Thoracic aorta (tissue), 2 donors: ENCODE measurements around the gene DR1. TPM values are rescaled to one million over a fixed set of nuclear protein-coding genes. Genes with fewer than 3 reads are reported as not detected.

Source experiments
- ATAC-seq: fragments of 150-250 bp; one replicate; pipeline ENCODE4 v1.8.0; 2017; ENCODE audit warnings: low read depth; ENCODE audit not compliant: insufficient number of reproducible peaks, low FRiP score
- DNase-seq: peaks from one replicate; pipeline ENCODE4 v3.0.0-alpha.2; 2020; ENCODE audit warnings: low spot score
- H3K27ac ChIP-seq, 2 donors: fragments of 200-600 bp; sonication (generic); 1 replicate in 1 of 2; 2 replicates in 1 of 2; pipeline ENCODE4 v1.5.1; 2016; ENCODE audit warnings: mild to moderate bottlenecking in 2 of 2, moderate library complexity in 2 of 2
- H3K27me3 ChIP-seq: fragments of 200-600 bp; sonication (generic); replicated peaks from 2 replicates; pipeline ENCODE4 v1.6.0; 2016; ENCODE audit warnings: mild to moderate bottlenecking; ENCODE audit not compliant: insufficient read depth
- H3K36me3 ChIP-seq: fragments of 200-600 bp; sonication (generic); one replicate; pipeline ENCODE4 v1.5.1; 2016
- H3K4me1 ChIP-seq, 2 donors: fragments of 200-600 bp; sonication (generic); 1 replicate in 1 of 2; 2 replicates in 1 of 2; pipeline versions ENCODE4 v1.5.1 to v1.6.0; 2016; ENCODE audit warnings: low read depth in 2 of 2, mild to moderate bottlenecking in 1 of 2; ENCODE audit not compliant: control insufficient read depth in 1 of 2
- H3K4me3 ChIP-seq: fragments of 200-600 bp; sonication (generic); 2 replicates; pipeline ENCODE4 v1.5.1; 2016; ENCODE audit warnings: mild to moderate bottlenecking
- H3K9me3 ChIP-seq: fragments of 200-600 bp; sonication (generic); 2 replicates; pipeline ENCODE4 v1.5.1; 2016
- total RNA-seq, 2 donors: library from RNA; depleted of rRNA; stranded (reverse); fragments of >200 nt; gene quantifications; one replicate each; pipeline versions ENCODE4 v1.1.0 to v1.2.3, GENCODE V29; 2016
- TF ChIP-seq, protein P1 (sequence below): fragments of 200-600 bp; sonication (generic); IDR thresholded peaks from one replicate; pipeline ENCODE4 v1.5.1; 2019; ENCODE audit warnings: antibody characterized with exemption

DR1 gene
- total RNA-seq, 2 donors from 2014 or later: 13.8 to 33.2 TPM

DNA sequence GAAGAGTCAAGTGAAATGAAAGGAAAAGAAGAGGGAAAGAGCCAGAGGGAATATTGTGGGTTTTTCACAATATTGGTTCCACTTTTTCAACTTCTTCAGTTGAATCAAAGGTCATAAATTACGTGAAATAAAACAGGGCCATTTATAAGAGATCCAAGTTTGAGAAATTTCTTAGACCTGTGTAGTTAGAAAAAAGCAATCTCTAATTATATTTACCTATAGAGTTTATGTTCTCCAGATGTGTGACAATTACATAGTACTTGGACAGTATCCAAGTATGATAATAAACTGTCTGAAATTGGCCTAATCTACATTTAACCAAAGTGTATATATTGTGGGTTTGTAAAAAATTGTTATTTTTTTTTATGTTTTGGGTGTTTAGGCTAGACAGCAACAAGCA lies 14.4 kb downstream of the DR1 start:
- TF ChIP-seq, protein P1, sequence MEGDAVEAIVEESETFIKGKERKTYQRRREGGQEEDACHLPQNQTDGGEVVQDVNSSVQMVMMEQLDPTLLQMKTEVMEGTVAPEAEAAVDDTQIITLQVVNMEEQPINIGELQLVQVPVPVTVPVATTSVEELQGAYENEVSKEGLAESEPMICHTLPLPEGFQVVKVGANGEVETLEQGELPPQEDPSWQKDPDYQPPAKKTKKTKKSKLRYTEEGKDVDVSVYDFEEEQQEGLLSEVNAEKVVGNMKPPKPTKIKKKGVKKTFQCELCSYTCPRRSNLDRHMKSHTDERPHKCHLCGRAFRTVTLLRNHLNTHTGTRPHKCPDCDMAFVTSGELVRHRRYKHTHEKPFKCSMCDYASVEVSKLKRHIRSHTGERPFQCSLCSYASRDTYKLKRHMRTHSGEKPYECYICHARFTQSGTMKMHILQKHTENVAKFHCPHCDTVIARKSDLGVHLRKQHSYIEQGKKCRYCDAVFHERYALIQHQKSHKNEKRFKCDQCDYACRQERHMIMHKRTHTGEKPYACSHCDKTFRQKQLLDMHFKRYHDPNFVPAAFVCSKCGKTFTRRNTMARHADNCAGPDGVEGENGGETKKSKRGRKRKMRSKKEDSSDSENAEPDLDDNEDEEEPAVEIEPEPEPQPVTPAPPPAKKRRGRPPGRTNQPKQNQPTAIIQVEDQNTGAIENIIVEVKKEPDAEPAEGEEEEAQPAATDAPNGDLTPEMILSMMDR: no peak
- Histone ChIP-seq H3K36me3 (peaks cover 6% of the 10 kb centered on the region), H3K27ac (no peak overlapping the region), H3K9me3 (no peaks in the 10 kb centered on the region), H3K27me3 (no peaks in the 10 kb centered on the region), H3K4me1 (peaks cover 25 to 33% of the 10 kb centered on the region in 2 donors), H3K4me3 (no peak overlapping the region)
- ATAC-seq (no peak), DNase-seq (no peak)

DNA sequence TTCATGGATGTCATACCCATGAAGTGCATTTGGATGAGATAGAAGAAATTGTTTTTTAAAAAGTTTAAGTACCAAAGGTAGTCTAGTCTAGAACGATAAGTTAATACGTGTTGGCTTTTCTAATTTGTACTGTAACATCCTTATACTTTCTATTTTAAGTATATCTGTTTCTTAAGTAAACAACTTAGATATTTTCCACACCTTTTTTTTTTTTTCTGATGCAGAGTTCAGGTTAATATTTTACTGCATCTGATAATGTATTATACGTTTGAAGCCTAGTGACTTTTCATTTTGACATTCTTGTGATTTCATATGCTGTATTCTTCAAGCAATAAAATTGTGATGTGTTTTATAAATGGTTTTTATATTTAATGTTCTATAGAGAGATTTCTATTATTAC lies 16.5 kb downstream of the DR1 start:
- Histone ChIP-seq H3K36me3 (peaks cover 6% of the 10 kb centered on the region), H3K4me1 (peaks cover 25 to 33% of the 10 kb centered on the region in 2 donors), H3K27me3 (no peaks in the 10 kb centered on the region), H3K9me3 (no peaks in the 10 kb centered on the region), H3K27ac (no peak overlapping the region), H3K4me3 (no peak overlapping the region)
- no peak for DNase-seq
- no peak for ATAC-seq
- TF ChIP-seq, protein P1: no peak

DNA sequence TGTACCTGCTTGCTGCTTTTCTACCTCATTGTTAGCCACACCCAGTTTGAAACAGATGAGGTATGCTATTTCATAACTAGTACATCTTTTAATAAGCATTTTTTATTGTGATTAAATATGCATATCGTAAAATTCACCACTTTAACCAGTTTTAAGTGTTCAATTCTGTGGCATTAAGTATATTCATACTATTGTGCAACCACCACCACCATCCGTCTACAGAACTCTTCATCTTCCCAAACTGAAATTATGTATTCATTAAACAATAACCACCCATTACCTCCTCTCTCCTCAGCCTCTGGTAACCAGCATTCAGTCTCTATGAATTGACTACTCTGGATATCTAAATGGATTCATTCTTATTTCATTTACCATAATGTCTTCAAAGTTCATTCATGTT lies 20.1 kb downstream of the DR1 start:
- Histone ChIP-seq H3K27me3 (no peaks in the 10 kb centered on the region), H3K4me3 (no peak overlapping the region), H3K36me3 (no peaks in the 10 kb centered on the region), H3K27ac (no peak overlapping the region), H3K4me1 (peaks cover 5 to 12% of the 10 kb centered on the region in 2 donors), H3K9me3 (no peaks in the 10 kb centered on the region)
- ATAC-seq (no peak), DNase-seq (no peak)
- TF ChIP-seq, protein P1: no peak

DNA sequence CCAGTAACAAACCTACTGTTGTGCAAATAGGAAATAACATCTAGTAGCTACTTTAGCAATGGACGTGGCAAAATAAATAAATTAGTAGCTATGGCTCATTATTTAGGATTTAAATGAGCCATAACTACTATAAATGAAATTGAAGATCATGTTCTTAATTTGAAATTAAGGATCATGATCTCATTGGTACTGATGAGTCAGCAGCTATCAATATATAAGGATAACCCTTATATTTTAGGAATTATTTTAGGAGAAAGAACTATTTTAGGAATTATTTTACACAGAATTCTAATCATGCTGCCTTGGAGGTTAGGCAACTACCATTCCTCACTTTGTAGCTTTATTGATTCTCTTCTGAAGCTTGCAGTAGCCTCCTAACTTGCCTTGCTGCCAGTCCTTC lies 24.0 kb downstream of the DR1 start:
- no peaks in the 10 kb centered on the region for H3K4me1 ChIP-seq
- no peak overlapping the region for H3K27ac ChIP-seq
- ATAC-seq (no peak), DNase-seq (no peak)
- H3K4me3 ChIP-seq: no peak overlapping the region
- no peaks in the 10 kb centered on the region for H3K9me3 ChIP-seq
- peaks cover 3% of the 10 kb centered on the region for H3K36me3 ChIP-seq
- no peaks in the 10 kb centered on the region for H3K27me3 ChIP-seq
- TF ChIP-seq, protein P1: no peak

DNA sequence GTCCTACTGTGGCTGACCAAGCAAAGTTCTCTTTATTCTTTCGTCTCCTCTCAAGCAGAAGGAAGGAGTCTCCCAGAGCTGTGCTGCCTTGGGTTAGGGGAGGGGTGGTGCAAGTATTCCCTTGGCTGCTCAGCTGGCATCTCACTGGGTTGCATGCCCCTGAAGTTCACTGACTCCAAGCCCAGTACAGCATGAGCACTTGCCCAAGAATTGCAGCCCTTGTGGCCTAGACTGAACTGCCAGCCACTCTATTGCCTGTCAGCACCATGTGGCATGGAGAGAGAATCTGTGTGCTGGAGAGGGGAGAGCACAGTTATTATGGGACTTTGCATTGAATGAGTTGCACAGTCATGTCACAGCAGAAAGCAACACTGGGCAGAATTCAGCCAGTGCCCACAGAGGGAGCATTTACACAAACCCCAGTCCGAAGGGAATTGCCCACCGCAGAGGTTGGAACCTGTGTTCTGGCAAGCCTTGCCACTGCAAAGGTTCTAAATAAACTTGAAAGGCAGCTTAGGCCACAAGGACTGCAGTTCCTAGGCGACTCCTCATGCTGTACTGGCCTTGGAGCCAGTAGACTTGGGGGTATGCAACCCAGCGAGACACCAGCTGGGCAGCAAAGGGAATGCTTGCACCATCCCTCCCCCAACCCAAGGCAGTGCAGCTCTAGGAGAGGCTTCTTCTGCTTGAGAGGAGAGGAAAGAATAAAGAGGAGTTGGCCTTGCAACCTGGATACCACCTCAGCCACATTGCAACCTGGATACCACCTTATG lies 28.8 kb downstream of the DR1 start:
- no peak overlapping the region for H3K27ac ChIP-seq
- no peak overlapping the region for H3K4me3 ChIP-seq
- TF ChIP-seq, protein P1: no peak
- peaks cover 4% of the 10 kb centered on the region for H3K36me3 ChIP-seq
- H3K9me3 ChIP-seq: peaks cover 16% of the 10 kb centered on the region
- H3K4me1 ChIP-seq: no peaks in the 10 kb centered on the region
- H3K27me3 ChIP-seq: no peaks in the 10 kb centered on the region
- DNase-seq: no peak
- ATAC-seq: no peak
